Measurements from ENCODE around the gene TADA2B. TPM values are rescaled to one million over a fixed set of nuclear protein-coding genes. Genes with fewer than 3 reads are reported as not detected.
A peak's percentile ranks its signal among the peaks of the same experiment; 100 is the strongest.
"Not testable (repeated sequence)": the region's sequence is repeated elsewhere in the genome, so short reads cannot be mapped to it uniquely, and the experiment has no call there.

TADA2B gene
- total and polyA plus RNA-seq, 7 donors = 13.8 to 22.7 (median 16.6) TPM

- H3K4me1 ChIP-seq = peaks cover 0 to 5% (median 2%) of the 10 kb centered on the region in 4 donors
- intact Hi-C loops (cut with DNase I) = no loop called here
- 84 to 88% methylated on average over 5 of the region's 5 CpGs for WGBS, 2 donors
- no peak for DNase-seq
- no peaks in the 10 kb centered on the region for H3K27me3 ChIP-seq
- no peaks in the 10 kb centered on the region for H3K9me3 ChIP-seq
- TF ChIP-seq EP300 (IDR thresholded peaks at IDR 0.05) (no peak), POLR2AphosphoS5 (IDR thresholded peaks at IDR 0.05) (no peak), POLR2A (IDR thresholded peaks at IDR 0.05) (no peak)
- TF ChIP-seq, protein P1, sequence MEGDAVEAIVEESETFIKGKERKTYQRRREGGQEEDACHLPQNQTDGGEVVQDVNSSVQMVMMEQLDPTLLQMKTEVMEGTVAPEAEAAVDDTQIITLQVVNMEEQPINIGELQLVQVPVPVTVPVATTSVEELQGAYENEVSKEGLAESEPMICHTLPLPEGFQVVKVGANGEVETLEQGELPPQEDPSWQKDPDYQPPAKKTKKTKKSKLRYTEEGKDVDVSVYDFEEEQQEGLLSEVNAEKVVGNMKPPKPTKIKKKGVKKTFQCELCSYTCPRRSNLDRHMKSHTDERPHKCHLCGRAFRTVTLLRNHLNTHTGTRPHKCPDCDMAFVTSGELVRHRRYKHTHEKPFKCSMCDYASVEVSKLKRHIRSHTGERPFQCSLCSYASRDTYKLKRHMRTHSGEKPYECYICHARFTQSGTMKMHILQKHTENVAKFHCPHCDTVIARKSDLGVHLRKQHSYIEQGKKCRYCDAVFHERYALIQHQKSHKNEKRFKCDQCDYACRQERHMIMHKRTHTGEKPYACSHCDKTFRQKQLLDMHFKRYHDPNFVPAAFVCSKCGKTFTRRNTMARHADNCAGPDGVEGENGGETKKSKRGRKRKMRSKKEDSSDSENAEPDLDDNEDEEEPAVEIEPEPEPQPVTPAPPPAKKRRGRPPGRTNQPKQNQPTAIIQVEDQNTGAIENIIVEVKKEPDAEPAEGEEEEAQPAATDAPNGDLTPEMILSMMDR (IDR thresholded peaks at IDR 0.05) = no peak
- no peaks in the 10 kb centered on the region for H3K36me3 ChIP-seq
- H3K27ac ChIP-seq = no peak overlapping the region
- no peak overlapping the region for H3K4me3 ChIP-seq
These were observed 34.9 kb downstream of the TADA2B start for GRCh38 chr4:7078025-7078424.

DNA sequence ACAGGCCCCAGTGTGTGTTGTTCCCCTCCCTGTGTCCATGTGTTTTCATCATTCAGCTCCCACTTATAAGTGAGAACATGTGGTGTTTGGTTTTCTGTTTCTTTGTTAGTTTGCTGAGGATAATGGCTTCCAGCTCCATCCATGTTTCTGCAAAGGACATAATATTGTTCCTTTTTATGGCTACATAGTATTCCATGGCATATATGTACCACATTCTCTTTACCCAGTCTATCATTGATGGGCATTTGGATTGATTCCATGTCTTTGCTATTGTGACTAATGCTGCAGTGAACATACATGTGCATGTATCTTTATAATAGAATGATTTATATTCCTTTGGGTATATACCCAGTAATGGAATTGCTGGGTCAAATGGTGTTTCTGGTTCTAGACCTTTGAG, 36.3 kb downstream of the TADA2B start:
- H3K36me3 ChIP-seq; intact Hi-C loops (cut with DNase I): not testable (repeated sequence)

DNA sequence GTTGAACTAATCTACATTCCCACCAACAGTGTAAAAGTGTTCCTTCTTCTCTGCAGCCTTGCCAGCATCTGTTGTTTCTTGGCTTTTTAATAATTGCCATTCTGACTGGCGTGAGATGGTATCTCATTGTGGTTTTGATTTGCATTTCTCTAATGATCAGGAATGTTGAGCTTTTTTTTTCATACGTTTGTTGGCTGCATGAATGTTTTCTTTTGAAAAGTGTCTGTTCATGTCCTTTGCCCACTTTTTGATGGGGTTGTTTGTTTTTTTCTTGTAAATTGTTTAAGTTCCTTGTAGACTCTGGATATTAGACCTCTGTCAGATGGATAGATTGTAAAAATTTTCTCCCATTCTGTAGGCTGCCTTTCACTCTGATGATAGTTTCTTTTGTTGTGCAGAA, 36.7 kb downstream of the TADA2B start:
- H3K4me3 ChIP-seq; intact Hi-C loops (cut with DNase I); H3K9me3 ChIP-seq; H3K27ac ChIP-seq; H3K4me1 ChIP-seq; H3K36me3 ChIP-seq; DNase-seq: not testable (repeated sequence)
- peaks cover 0 to 10% (median 0%) of the 10 kb centered on the region in 3 donors for H3K27me3 ChIP-seq
- WGBS, 2 donors = 74 to 82% methylated on average over 2 of the region's 2 CpGs

More for the DNA sequence above, 36.3 kb downstream of the TADA2B start:
- H3K27me3 ChIP-seq, DNase-seq, H3K4me3 ChIP-seq, H3K27ac ChIP-seq, H3K9me3 ChIP-seq, H3K4me1 ChIP-seq: not testable (repeated sequence)

- H3K9me3 ChIP-seq = peaks cover 0 to 2% (median 0%) of the 10 kb centered on the region in 4 donors
- no peaks in the 10 kb centered on the region for H3K36me3 ChIP-seq
- H3K27me3 ChIP-seq = peaks cover 0 to 24% (median 0%) of the 10 kb centered on the region in 3 donors
- no peak overlapping the region for H3K27ac ChIP-seq
- 61 to 73% methylated on average over 9 of the region's 9 CpGs for WGBS, 2 donors
- intact Hi-C loops (cut with DNase I) = no loop called here
- DNase-seq = no peak
- H3K4me1 ChIP-seq = peaks cover 0 to 7% (median 4%) of the 10 kb centered on the region in 4 donors
- H3K4me3 ChIP-seq = peak overlapping the region in 2 of 4 donors; percentile 2 to 19
- TF ChIP-seq, protein P1 (IDR thresholded peaks at IDR 0.05) = no peak
- TF ChIP-seq POLR2A (IDR thresholded peaks at IDR 0.05) = no peak
- no peak for TF ChIP-seq POLR2AphosphoS5 (IDR thresholded peaks at IDR 0.05)
- TF ChIP-seq EP300 (IDR thresholded peaks at IDR 0.05) = no peak
These were observed 40.7 kb downstream of the TADA2B start for GRCh38 chr4:7083597-7084563.

DNA sequence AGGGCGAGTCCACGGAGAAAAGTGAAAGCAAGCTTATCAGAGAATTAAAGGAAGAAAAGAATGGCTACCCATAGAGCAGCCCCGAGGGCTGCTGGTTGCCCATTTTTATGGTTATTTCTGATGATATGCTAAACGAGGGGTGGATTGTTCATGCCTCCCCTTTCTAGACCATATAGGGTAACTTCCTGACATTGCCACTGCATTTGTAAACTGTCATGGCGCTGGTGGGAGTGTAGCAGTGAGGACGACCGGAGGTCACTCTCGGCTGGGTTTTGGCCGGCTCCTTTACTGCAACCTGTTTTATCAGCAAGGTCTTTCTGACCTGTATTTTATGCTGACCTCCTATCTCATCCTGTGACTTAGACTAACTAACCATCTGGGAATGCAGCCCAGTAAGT, 41.4 kb downstream of the TADA2B start:
- intact Hi-C loops (cut with DNase I) = not testable (repeated sequence)
- 26 to 52% methylated on average over 9 of the region's 9 CpGs for WGBS, 2 donors

DNA sequence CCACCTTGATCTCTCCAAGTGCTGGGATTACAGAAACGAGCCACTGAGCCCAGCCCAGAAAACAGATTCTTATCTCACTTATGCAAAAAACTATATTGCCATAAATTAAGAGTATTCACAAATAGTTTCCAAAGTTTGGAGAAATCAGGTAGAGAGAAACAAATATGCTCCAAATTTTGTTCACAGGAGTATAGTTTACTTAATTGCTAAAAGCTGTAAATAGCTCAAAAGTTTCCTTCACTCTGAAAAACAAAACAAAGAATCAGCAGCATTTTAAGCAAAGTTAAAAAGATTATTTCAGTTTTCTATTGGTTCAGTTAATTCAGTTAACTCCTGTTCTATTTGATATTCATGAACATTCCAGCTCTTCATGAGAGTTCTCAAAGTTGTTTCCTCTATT, 43.2 kb downstream of the TADA2B start:
- intact Hi-C loops (cut with DNase I) = no loop called here
- WGBS, 2 donors = 6 to 15% methylated on average over 1 of the region's 1 CpG
- Histone ChIP-seq H3K4me3 (no peak overlapping the region), H3K9me3 (peaks cover 0 to 2% (median 0%) of the 10 kb centered on the region in 4 donors), H3K36me3 (no peaks in the 10 kb centered on the region), H3K4me1 (peaks cover 0 to 20% (median 15%) of the 10 kb centered on the region in 4 donors), H3K27ac (no peak overlapping the region), H3K27me3 (peaks cover 0 to 24% (median 0%) of the 10 kb centered on the region in 3 donors)
- TF ChIP-seq POLR2AphosphoS5 (IDR thresholded peaks at IDR 0.05) (no peak), POLR2A (IDR thresholded peaks at IDR 0.05) (no peak), EP300 (IDR thresholded peaks at IDR 0.05) (no peak)
- TF ChIP-seq, protein P1 (IDR thresholded peaks at IDR 0.05) = no peak
- DNase-seq = no peak

More for the DNA sequence above, 41.4 kb downstream of the TADA2B start:
- not testable (repeated sequence) for DNase-seq, H3K36me3 ChIP-seq, H3K9me3 ChIP-seq, H3K27ac ChIP-seq
- Histone ChIP-seq H3K27me3 (peaks cover 0 to 24% (median 0%) of the 10 kb centered on the region in 3 donors), H3K4me1 (peaks cover 0 to 14% (median 11%) of the 10 kb centered on the region in 4 donors), H3K4me3 (peak overlapping the region in 2 of 4 donors; percentile 2 to 19)

Measured in sigmoid colon (tissue), 7 donors.